Activated B cell treated with CpG ODN at 0.5 μM for 24 hours (primary cell): ENCODE measurements around the gene SKI. TPM values are rescaled to one million over a fixed set of nuclear protein-coding genes. Genes with fewer than 3 reads are reported as not detected.

Experiments
- ATAC-seq: fragments of 200-7000 bp; cut with Tn5 transposase; one replicate; pipeline ENCODE4 v1.10.0; 2021; ENCODE audit warnings: low read depth, mild to moderate bottlenecking, moderate library complexity
- CTCF ChIA-PET: fragments of 350-600 bp; sonication (Branson Sonifier 250); formaldehyde crosslinking; loops from one replicate; lab custom pipeline; 2021; ENCODE audit warnings: antibody characterized with exemption; lab: Charles Lee
- POLR2A ChIA-PET: fragments of 350-600 bp; sonication (Branson Sonifier 250); formaldehyde crosslinking; loops from one replicate; lab custom pipeline; 2021; ENCODE audit warnings: antibody characterized with exemption; lab: Charles Lee
- DNase-seq: peaks from one replicate; pipeline ENCODE4 v3.0.0; 2022
- H3K27ac Mint-ChIP-seq: one replicate; pipeline ENCODE4 v1.8.0; 2020; ENCODE audit warnings: mixed read lengths
- H3K27me3 Mint-ChIP-seq: one replicate; pipeline ENCODE4 v1.8.0; 2021; ENCODE audit warnings: mixed read lengths
- H3K36me3 Mint-ChIP-seq: one replicate; pipeline ENCODE4 v1.8.0; 2021; ENCODE audit warnings: low read depth, mixed read lengths
- H3K4me1 Mint-ChIP-seq: one replicate; pipeline ENCODE4 v1.8.0; 2021; ENCODE audit warnings: mixed read lengths
- H3K4me3 Mint-ChIP-seq: one replicate; pipeline ENCODE4 v1.8.0; 2020; ENCODE audit warnings: mild to moderate bottlenecking, mixed read lengths
- H3K9me3 Mint-ChIP-seq: one replicate; pipeline ENCODE4 v1.8.0; 2020; ENCODE audit warnings: mixed read lengths
- intact Hi-C: fragments of 100-400 bp; cut with micrococcal nuclease; formaldehyde crosslinking; loops from one replicate; pipeline ENCODE4 v1.15.1; 2024
- total RNA-seq: library from RNA; stranded (reverse); gene quantifications from 2 replicates; pipeline ENCODE4 v1.2.3, GENCODE V29; 2022
- TF ChIP-seq, protein P1 (sequence below): fragments of 200-600 bp; IDR thresholded peaks from one replicate; pipeline ENCODE4 v1.8.0; 2022; ENCODE audit warnings: antibody characterized with exemption, mild to moderate bottlenecking

SKI gene
- total RNA-seq, 1 donor from 2014 or later = 37.6 TPM

- intact Hi-C loops = no loop called here
- ATAC-seq (no peak), DNase-seq (no peak)
- POLR2A ChIA-PET = no interaction called here
- no peaks in the 10 kb centered on the region for H3K36me3 Mint-ChIP-seq
- TF ChIP-seq, protein P1, sequence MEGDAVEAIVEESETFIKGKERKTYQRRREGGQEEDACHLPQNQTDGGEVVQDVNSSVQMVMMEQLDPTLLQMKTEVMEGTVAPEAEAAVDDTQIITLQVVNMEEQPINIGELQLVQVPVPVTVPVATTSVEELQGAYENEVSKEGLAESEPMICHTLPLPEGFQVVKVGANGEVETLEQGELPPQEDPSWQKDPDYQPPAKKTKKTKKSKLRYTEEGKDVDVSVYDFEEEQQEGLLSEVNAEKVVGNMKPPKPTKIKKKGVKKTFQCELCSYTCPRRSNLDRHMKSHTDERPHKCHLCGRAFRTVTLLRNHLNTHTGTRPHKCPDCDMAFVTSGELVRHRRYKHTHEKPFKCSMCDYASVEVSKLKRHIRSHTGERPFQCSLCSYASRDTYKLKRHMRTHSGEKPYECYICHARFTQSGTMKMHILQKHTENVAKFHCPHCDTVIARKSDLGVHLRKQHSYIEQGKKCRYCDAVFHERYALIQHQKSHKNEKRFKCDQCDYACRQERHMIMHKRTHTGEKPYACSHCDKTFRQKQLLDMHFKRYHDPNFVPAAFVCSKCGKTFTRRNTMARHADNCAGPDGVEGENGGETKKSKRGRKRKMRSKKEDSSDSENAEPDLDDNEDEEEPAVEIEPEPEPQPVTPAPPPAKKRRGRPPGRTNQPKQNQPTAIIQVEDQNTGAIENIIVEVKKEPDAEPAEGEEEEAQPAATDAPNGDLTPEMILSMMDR = no peak
- CTCF ChIA-PET = no interaction called here
- no peaks in the 10 kb centered on the region for H3K9me3 Mint-ChIP-seq
- H3K4me1 Mint-ChIP-seq = no peaks in the 10 kb centered on the region
- no peak overlapping the region for H3K27ac Mint-ChIP-seq
- H3K27me3 Mint-ChIP-seq = no peaks in the 10 kb centered on the region
- no peak overlapping the region for H3K4me3 Mint-ChIP-seq
Observed at GRCh38 chr1:2342384-2343022, 114.4 kb downstream of the SKI start.

DNA sequence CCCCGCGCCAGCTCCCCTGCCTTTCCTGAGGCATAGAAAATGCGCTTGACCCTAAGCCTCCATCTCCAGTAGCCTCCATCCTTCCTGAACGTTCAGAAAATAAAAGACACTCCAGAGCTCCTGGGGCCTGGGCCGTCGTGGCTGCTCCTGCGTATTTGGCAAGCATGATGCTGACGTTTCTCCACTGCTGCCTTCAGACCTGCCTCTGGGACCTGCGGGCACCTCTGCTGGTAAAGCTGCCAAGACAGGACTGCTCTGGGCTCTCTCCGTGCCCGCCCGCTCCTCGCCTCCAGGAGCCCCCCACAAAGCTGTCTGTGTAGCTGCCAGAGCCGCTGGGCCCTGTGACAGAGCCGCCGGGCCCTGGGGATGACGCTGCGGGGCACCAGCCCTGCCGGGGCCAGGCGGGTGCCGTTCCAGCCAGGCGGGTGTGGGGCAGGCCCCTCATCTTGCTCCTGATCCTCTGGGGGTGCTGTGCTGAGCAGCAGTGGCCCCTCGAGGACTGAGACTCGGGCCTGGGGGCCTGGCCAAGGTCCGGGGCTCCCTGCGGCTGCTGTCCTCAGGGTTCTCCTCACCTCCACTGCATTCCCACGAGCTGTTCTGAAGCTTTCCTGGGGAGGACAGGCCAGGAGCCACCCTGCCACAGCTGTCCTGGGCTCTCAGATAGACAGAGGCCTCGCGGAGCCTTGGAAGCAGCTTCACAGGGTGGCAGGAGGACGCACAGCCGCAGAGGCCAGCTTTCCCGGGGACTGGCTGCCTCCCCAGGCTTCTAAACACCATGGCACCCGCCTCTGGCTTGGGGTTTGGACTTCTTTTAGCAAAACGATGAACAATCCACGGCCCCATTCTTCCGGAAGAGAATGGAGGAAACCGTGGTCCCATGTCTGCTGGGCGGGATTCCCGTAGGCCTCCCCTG lies 115.2 kb downstream of the SKI start:
- Mint-ChIP-seq H3K27ac (no peak overlapping the region), H3K4me3 (no peak overlapping the region), H3K9me3 (no peaks in the 10 kb centered on the region), H3K4me1 (no peaks in the 10 kb centered on the region), H3K36me3 (no peaks in the 10 kb centered on the region), H3K27me3 (no peaks in the 10 kb centered on the region)
- DNase-seq (no peak), ATAC-seq (no peak)
- intact Hi-C loops = no loop called here
- TF ChIP-seq, protein P1 = no peak
- POLR2A ChIA-PET = no interaction called here
- CTCF ChIA-PET = no interaction called here

DNA sequence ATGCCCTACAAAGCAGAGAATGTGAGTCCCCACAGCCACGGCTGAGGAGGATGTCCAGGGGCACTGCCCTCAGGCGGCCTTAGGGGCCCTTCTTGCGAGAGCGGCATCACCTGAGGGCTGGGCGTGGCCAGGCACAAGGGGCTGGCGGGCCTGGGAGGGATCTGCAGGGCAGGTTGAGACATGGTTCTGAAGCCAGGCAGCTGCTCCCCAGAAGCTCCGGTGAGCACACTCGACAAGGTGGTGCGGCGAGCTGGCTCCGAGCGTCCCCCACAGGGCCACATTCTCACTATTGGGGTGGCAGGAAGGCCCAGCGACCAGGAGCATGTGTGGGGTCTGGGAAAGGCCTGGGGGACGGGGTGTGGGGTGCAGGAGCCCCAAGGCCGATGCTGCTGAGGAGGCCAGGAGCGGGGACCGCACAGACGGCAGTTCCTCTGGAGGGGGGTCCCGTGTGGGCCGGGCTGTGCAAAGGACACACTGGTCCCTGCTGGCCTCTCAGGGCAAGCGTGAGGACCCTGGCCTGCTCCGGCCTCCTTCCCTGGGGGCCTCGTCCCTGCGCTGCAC lies 116.1 kb downstream of the SKI start:
- H3K4me3 Mint-ChIP-seq = no peak overlapping the region
- no peaks in the 10 kb centered on the region for H3K36me3 Mint-ChIP-seq
- no peaks in the 10 kb centered on the region for H3K27me3 Mint-ChIP-seq
- ATAC-seq (no peak), DNase-seq (no peak)
- ChIA-PET POLR2A (no interaction called here), CTCF (no interaction called here)
- intact Hi-C loops = no loop called here
- TF ChIP-seq, protein P1 = no peak
- no peak overlapping the region for H3K27ac Mint-ChIP-seq
- H3K9me3 Mint-ChIP-seq = no peaks in the 10 kb centered on the region
- H3K4me1 Mint-ChIP-seq = no peaks in the 10 kb centered on the region

DNA sequence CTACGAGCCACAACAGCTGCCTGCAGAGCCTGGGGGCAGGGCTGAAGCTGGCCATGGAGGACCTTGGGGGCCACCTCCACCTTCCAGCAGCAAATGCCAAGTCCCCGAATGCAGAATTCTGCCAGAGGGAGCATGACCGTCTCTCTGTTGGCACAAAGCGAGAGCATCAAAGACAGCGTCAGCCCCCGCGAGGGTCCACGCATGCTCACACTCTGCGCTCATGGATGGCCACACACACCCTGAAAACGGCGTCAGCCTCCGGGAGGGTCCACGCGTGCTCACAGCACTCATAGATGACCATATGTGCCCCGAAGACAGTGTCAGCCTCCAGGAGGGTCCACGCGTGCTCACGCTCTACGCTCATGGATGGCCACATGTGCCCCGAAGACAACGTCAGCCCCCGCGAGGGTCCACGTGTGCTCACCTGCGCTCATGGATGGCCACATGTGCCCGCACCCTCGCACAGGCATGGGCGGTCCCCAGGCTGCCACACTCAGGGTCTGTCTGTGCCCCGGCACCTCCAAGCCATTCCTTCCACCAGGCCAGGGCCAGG lies 116.7 kb downstream of the SKI start:
- Mint-ChIP-seq H3K27me3 (no peaks in the 10 kb centered on the region), H3K36me3 (no peaks in the 10 kb centered on the region), H3K4me1 (no peaks in the 10 kb centered on the region), H3K27ac (no peak overlapping the region), H3K9me3 (no peaks in the 10 kb centered on the region), H3K4me3 (no peak overlapping the region)
- intact Hi-C loops = no loop called here
- DNase-seq (no peak), ATAC-seq (no peak)
- CTCF ChIA-PET = no interaction called here
- POLR2A ChIA-PET = no interaction called here
- TF ChIP-seq, protein P1 = no peak
